RKO (cell line): ENCODE measurements around the gene OR2AJ1.
"Not testable (repeated sequence)": the region's sequence is repeated elsewhere in the genome, so short reads cannot be mapped to it uniquely, and the experiment has no call there.

Source experiments
- DNase-seq: peaks from one replicate; pipeline ENCODE4 v3.0.0-alpha.2; 2016; ENCODE audit warnings: low spot score

The OR2AJ1 gene

DNA sequence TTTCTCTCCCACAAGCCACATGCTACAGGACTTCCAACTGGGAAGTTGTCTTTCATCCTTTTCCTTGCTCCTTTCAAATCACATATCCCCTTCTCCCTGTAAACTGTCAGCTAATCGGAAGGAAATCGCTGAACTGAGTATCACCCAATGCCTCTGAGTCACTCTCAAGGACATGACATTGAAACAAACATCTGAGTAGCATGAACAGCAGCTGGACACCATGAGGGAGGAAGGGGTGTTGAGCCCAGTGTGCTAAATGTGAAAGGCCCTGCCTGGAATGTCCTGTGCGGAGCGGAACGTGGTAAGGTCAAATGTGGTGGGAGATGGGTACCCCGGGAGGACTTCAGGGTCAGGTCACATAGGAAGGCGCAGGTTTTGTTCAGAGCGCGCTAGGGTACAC lies at the start of gene OR2AJ1:
Gene OR2AJ1 (plus strand): TSS at position 22 of the 400 bp plus-strand sequence. CDS start 8,880 bp downstream, outside the sequence.
- DNase-seq: no peak

DNA sequence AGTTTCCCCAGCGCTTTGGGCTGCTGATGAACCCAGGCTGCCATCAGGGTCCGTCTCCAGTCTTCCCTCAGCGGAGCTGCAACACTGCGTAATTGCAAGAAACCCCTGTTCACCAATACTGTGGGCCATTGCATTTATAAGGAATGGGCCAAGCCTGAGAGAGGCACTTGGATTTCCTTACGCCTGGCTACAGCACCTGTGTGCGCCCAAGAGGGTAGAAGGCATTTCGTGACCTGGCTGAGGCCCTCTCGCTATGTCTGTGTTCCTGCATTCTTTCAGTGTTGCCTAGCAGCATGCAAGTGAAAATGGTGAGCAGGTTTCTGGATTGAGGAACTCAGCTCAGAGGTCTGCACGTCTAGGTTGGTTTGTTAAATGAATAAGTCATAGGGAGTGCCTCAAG lies 41.3 kb upstream of the OR2AJ1 start:
- DNase-seq: no peak

DNA sequence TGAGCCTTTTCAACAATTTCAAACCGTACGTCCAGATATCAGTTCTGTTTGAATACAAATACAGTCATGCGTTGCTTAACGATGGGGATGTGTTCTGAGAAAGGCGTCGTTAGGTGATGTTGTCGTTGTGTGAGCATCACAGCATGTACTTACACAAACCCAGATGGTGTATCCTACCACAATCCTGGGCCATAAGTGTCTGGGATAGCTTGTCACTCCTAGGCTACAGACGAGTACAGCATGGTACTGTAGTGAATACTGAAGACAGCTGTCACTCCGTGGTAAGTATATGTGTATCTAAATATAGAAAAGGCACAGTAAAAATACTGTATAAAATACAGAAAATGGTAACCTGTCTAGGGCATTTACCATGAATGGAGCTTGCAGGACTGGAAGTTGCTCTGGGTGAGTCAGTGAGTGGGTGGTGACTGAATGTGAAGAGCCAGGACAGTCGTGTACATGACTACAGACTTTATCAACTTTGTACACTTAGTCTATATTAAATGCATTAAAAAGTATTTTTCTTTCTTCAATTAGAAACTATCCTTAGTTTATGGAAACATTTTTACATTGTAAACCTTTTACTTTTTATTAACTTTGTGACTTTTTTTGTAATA lies 39.8 kb upstream of the OR2AJ1 start:
- no peak for DNase-seq

DNA sequence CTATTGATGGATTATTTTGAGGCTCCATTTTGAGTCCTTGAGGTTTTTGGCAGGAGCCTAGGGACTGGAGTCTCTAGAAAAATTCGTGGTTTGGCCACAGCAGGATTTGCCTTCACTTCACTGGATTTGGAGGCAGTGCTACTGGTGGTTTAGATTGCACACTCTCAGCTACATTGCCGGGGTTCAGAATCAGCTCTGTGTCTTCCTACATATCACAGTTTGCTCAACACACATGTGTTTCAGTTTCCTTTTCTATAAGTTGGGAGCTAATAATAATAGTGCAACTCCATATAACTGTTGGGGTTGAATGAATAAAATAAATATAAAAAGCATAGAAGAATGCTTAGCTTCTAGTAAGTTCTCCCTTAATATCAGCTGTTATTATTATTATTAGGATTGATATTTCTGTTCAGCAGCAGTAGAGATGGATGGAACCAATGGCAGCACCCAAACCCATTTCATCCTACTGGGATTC lies 29.5 kb upstream of the OR2AJ1 start, which contains the start of gene OR2W3:
Gene OR2W3 (plus strand): TSS at position 425 of the 475 bp plus-strand sequence. CDS start 0 bp downstream, at position 425.
- DNase-seq: no peak

DNA sequence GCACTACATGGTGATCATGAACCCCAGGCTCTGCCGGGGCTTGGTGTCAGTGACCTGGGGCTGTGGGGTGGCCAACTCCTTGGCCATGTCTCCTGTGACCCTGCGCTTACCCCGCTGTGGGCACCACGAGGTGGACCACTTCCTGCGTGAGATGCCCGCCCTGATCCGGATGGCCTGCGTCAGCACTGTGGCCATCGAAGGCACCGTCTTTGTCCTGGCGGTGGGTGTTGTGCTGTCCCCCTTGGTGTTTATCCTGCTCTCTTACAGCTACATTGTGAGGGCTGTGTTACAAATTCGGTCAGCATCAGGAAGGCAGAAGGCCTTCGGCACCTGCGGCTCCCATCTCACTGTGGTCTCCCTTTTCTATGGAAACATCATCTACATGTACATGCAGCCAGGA lies 28.7 kb upstream of the OR2AJ1 start:
- DNase-seq: no peak

GRCh38 chr1:247904122-247904521 lies 20.6 kb upstream of the OR2AJ1 start:
- DNase-seq: no peak

- DNase-seq: no peak
Observed at GRCh38 chr1:247905181-247905580, 19.5 kb upstream of the OR2AJ1 start.

DNA sequence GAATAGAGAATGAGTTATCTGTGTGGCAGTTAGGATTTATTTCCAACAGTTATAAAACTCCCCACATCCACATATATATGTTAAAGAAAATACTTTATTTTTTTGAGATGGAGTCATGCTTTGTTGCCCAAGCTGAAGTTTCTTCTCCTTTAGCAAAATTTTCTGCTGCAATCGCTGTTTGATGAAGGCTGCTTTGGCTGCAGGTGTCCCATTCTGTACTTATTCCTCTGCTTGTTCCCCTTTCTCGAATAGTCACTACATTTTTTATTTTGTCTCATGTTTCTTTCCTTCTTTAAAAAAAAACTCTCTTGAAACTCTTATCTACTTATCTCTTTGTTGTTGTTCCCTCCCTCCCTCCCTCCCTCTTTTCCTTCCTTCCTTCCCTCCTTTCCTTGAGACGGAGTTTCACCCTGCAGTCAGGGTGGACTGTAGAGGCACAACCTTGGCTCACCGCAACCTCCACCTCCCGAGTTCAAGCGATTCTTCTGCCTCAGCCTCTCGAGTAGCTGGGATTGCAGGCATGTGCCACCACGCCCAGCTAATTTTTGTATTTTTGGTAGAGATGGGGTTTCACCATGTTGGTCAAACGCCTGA lies 18.7 kb upstream of the OR2AJ1 start:
- DNase-seq: no peak

GRCh38 chr1:247906504-247907047 lies 18.1 kb upstream of the OR2AJ1 start:
- peak; percentile 87 for DNase-seq

DNA sequence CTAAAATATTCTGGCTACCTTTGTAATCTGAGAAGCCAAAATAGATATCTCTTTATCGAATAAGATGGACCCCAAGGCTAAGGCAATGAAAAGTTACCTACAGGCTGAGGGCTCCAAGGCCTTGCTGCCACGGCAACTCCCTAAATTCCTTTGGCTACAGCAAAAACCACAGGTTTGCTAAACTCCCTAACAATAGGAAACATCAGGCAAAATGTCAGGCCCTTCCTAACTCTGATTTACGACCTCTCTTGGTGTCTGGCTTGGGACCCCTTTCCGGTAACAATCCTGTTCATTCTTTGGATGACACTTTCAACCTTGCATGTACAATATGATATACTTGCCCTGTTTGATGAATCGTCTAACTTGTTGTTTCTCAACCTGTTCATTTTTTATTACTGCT lies 15.9 kb upstream of the OR2AJ1 start:
- no peak for DNase-seq

GRCh38 chr1:247913786-247914185 lies 10.9 kb upstream of the OR2AJ1 start:
- DNase-seq: no peak

- no peak for DNase-seq
Observed at GRCh38 chr1:247914941-247915662, 9.6 kb upstream of the OR2AJ1 start.

- DNase-seq: no peak
Observed at GRCh38 chr1:247919952-247920351, 4.7 kb upstream of the OR2AJ1 start, which contains the start of gene OR2T8. OR2T8 (plus strand) TSS chr1:247920252; CDS start chr1:247921018, 766 bp downstream.

DNA sequence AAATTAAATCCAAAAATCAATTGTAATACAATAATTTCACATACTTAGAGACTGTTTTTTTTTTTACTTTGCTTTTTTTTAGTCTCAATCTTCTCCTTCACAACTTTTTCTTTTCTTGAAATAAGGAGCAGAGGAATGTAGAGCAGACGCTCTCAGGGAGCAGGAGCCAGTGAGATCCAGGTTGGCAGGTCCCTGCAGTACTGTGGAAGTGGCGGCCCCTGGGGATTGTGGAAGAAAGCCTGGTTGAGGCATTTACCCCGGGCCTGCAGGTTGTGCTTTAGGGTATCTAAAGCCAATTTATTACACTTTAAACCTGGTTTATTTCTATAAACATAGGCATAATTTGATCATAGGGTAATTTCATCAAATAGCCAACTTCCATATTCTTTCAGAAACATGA lies 748 bp upstream of the OR2AJ1 start:
- DNase-seq: no peak

GRCh38 chr1:247933989-247934388 lies 9.3 kb downstream of the OR2AJ1 start:
- DNase-seq: no peak

DNA sequence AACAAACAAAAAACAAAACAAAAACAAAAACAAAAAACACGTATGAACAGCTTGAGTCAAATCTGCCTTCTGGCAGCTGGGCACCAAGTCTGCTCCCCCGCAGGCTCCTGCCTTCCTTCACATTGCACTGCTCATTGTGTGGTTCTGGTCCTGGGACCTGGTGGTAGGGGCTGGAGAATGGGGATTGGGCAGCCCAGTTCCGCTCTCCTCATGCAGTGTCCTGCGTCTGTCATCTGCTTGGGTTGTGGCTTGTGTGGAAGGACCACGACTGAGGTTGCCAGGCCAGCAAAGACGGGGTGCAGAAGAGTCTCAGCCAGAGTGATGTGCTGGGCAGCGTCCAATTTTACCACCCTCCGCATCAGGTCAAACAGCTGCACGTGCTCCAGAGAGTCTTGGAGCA lies 11.1 kb downstream of the OR2AJ1 start:
- no peak for DNase-seq

DNA sequence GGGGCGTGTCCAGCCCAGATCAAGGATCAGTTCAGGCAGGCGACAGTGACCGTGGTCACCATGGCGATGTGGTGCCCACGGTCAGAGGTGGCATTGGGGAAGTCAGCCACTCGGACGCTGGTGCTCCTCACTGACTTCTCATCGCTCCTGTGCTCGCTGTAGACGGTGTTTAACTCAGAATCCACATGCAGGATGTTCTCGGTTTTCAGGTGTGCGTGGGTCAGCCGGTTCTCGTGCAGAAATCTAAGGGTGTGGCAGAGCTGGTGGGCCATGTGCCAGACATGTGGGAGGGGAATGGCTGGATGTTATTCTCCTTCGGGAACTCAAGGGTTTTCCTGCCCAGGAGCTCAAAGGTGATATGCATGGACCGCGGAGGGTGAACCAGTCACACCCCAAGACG lies 11.7 kb downstream of the OR2AJ1 start:
- no peak for DNase-seq

DNA sequence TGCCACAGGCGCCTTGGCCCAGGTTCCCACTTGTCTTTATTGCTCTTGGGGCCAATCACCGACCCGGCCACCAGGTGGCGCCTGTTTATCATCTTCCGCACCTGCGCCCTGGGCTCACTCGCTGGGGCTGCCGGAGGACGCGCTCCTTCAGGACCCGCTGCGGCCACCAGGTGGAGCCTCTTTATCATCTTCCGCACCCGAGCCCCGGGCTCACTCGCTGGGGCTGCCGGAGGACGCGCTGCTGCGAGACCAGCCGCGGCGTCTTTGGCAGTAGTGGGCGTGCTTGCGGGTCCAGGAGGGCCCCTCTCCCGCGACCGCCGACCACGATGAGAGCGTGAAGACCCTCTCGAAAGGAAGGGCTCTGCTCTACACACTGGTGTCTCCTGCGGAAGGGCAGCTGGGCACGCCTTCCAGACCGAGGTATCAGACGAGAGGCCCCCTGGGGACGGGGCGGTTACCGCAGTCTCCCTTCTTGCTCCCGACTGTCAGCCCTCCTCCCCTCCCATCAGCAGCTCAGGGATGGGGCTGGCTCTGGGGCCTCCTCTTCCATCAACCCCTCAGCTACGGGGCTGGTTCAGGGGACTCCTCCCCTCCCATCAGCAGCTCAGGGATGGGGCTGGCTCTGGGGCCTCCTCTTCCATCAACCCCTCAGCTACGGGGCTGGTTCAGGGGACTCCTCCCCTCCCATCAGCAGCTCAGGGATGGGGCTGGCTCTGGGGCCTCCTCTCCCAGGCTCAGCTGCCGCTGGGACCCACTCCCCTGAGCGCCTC lies 12.5 kb downstream of the OR2AJ1 start:
- DNase-seq: not testable (repeated sequence)

GRCh38 chr1:247942624-247943023 lies 17.9 kb downstream of the OR2AJ1 start:
- no peak for DNase-seq

DNA sequence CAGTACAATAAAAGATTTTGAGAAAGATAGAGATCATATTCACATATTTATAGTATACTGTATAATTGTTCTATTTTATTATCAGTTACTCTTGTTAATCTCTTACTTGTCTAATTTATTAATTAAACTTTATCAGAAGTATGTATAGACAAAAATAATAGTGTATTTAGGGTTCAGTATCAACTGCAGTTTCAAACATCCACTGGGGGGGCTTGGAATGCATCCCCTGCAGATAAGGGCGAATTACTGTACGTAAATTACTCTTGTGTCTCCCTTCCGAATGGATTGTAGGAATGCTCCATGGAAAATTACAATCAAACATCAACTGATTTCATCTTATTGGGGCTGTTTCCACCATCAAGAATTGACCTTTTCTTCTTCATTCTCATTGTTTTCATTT lies 23.9 kb downstream of the OR2AJ1 start, which contains the start of gene OR2L8:
Gene OR2L8 (plus strand): TSS at position 301 of the 400 bp plus-strand sequence. CDS start 0 bp downstream, at position 301.
- no peak for DNase-seq

DNA sequence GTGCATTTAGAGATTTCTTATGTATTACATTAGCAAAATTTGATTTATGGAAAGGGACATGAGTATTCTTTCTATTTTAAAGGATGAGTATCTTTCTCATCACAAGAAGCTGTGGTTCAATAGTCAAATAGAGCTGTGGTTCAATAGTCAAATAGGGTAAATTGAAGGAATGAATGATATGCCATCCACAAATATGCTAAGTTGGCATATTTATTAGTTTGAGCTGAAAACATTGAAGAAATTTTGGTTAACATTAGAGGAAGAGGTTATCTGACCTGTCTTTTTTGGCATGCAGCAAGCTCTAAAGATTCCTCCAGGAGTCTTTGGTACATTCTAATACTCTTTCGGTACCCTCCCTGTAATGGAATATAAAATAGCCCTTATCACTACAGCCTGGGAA lies 28.7 kb downstream of the OR2AJ1 start:
- DNase-seq: no peak

DNA sequence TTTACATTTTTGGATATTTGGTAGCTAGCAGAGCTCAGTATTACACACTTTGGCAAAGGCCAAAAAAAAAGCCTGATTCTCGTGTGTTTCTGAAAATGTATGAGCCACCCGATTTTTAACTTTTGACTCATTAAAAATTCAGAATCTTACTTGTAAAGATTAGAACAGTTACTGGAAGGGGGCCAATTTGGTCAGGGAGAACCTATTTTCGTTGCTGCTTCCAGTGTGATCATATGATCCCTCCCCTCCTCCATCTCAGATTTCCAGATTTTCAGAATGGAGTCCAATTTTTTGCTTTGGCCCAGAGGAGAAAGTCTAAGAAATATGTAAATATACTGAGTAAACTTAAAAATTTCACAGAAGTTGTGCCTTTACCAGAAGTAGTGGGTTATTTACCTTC lies 37.1 kb downstream of the OR2AJ1 start:
- DNase-seq: no peak
